ENCODE results near the gene C12orf57. TPM values are rescaled to one million over a fixed set of nuclear protein-coding genes. Genes with fewer than 3 reads are reported as not detected.
"Not testable (repeated sequence)": the region's sequence is repeated elsewhere in the genome, so short reads cannot be mapped to it uniquely, and the experiment has no call there.

The C12orf57 gene, protein sequence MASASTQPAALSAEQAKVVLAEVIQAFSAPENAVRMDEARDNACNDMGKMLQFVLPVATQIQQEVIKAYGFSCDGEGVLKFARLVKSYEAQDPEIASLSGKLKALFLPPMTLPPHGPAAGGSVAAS
- total RNA-seq: 68.2 and 84.6 TPM in 2 replicates

DNA sequence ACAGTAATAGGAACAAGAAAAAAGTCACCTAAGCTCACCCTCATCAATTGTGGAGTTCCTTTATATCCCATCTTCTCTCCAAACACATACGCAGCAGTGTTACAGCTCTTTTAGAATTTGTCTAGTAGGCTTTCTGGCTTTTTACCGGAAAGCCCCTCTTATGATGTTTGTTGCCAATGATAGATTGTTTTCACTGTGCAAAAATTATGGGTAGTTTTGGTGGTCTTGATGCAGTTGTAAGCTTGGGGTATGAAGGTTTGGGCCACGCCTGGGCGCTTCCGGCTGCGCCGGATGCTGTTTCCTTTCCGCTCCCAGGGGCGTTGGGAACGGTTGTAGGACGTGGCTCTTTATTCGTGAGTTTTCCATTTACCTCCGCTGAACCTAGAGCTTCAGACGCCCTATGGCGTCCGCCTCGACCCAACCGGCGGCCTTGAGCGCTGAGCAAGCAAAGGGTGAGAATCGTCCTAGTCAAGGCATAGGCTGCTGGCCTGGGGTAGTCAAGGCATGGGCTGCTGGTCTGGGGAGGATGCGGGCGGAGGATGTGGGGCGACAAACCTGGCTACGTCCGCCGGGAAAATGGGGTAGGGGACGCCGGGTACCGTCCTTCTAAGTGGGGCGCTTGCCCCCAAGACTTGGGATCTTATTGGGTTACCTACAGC lies at the start of gene C12orf57, which contains the start of gene RNU7-1:
Gene C12orf57, plus strand, starts transcription at position 301 of the 659 bp plus-strand sequence. Its CDS starts 100 bp downstream, at position 401.
Gene RNU7-1, plus strand, starts transcription at position 95 of the 659 bp plus-strand sequence.
- DNase-seq (ENCODE audit: low read depth, low spot score): peak; percentile 49

DNA sequence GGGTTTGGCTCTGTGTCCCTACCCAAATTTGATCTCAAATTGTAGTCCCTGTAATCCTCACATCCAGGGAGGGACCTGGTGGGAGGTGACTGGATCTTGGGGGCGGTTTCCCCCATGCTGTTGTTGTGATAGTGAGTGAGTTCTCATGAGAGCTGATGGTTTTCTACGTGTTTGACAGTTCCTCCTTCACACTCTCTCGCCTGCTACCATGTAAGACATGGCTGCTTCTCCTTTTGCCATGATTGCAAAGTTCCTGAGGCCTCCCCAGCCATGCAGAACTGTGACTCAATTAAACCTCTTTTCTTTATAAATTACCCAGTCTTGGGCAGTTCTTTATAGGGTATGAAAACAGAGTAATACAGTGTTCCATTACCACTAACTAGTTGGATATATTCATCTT lies 49.5 kb upstream of the C12orf57 start:
- no peak for DNase-seq (ENCODE audit: low read depth, low spot score)

DNA sequence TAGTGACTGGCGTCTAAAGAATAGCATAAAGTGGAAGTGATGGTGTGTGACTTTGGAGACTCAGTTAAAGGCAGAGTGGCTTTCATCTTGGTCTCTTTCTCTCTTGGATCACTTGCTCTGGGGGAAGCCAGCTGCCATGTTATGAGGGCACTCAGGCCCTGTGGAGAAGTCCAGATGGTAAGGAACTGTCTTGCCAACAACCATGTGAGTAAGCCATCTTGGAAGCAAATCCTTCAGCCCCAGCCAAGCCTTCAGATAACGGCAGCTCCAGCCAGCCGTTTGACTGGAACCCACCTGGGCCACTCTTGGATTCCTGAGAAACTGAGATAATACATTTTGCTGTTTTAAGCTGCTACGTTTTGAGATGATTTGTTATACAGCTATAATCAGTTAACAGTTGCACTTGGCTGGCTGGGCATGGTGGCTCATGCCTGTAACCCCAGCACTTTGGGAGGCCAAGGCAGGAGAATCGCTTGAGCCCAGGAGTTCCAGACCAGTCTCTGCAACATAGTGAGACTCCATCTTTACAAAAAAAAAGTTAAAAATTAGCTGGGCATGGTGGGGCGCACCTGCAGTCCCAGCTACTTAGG lies 46.9 kb upstream of the C12orf57 start:
- DNase-seq (ENCODE audit: low read depth, low spot score): no peak

DNA sequence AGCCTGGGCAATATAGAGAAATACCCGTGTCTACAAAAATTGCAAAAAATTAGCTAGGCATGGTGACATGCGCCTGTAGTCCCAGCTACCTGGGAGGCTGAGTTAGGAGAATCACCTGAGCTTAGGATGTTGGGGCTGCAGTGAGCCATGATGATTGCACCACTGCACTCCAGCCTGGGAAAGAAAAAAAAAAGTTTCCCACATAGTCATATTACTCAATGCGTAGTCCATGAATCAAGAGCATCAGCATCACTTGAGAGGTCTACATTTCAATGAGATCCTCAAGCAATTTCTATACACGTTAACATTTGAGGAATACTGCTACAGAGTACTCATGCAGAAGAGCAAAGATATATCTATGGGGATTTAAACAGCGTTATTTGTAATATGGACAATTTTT lies 44.4 kb upstream of the C12orf57 start:
- no peak for DNase-seq (ENCODE audit: low read depth, low spot score)

DNA sequence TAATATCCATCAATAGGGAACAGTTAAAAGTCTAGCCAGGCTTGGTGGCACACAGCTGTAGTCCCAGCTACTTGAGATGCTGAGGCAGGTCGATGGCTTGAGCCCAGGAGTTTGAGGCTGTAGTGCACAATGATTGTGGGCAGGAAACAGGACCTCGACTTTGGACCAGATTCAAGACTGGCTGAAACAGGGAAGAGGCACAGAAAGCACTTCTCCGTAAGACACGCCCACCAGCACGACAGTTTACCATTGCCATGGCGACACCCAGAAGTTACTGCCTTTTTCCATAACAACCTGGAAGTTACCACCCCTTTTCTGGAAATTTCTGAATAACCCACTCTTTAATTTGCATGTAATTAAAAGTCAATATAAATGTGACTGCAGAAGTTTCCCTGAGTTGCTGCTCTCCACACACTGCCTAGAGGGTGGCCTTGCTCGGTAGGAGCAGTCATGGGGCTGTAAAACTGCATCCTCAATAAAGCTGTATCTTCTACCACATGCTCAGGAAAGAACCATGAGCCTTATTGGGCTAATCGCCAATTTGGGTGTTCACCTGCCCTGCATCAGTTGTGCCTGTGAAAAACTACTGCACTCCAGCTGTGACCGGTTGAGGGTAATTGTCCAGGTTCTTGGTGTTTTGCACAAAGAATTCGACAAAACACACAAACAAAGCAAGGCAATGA lies 43.8 kb upstream of the C12orf57 start:
- peak; percentile 51 for DNase-seq (ENCODE audit: low read depth, low spot score)

DNA sequence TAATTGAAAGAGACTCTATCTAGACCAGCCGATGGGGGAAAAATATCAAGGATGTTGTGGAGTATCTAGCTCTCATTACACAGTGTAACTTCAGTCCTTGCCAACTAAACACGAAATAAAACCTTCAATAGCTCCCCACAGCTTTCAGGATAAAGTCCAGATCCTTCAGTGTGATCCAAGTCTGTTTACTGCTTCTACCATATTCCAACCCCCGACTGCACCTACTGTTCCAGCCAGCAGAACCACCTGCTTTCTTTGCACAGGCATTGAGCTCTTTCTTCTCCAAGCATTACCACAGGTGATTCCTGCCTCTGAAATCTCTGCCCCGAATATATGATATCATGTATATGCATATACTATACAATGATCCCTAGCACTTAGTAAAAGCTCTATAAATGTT lies 41.4 kb upstream of the C12orf57 start:
- DNase-seq (ENCODE audit: low read depth, low spot score): no peak

DNA sequence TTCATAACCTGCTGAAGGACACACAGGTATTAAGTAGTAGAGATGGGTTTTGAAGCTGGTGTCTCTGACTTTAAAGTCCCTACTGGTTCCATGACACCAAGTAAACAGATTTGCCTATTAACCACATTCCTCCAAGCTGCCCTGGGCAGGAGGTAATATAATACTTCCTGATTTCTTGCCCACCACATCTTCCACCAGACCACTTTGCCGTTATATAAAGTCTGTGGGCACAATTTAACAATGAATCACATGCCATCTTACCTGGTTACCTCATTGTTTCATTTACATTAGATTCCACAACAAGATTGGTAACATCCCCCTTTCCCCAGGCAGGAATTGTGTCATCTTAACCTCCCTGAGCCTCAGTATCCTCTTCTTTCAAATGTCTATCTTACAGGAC lies 40.1 kb upstream of the C12orf57 start:
- no peak for DNase-seq (ENCODE audit: low read depth, low spot score)

DNA sequence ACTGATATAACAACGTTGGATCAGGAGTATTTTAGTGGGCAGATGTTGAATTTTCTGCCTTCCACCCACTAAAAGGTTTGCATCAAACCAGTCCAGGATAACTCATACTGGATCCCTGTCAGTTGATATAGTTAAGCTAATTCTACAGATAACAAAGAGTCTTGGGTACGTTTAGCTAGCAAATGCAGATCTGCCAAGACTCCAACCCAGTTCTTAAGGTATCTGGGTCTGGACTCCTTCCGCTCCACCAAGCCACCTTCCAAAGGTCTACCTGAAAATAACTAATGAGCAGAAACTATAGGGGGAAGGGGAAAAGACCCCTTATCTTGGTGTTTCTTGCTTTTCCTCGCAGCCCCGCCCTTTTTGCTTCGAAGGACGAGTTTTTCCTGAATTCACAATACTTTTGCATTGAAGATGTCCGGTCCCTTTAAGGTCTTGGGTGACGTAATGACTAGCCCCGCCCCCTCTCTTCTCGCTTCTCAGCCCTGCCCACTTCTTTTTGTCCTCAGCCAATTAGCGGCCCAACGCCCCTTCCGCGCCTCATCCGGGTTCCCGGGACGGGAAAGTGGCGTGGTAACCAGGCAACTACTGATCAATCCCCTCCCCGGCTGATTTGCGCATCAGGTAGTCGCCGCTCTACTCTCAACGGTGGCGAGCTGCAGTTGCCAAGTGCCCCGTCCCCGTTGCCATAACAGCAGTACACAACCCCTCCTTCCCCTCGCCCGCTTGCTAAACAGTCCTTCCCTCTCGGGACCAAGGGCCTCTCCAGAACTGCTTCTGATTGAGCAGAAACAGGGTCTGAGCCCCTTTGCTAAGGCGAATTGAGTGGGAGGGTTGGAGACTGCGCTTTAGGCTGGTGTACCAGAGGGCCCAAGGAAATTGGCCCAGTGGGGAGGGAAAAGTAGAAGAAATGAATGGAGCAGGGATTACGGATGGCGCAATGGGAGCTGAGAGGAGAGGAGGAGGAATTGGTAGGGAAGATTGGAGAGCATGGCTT lies 39.2 kb upstream of the C12orf57 start, which contains the start of gene LRRC23:
Gene LRRC23, plus strand, starts transcription at position 543 of the 997 bp plus-strand sequence. CDS start 812 bp downstream, outside the sequence.
- peak; percentile 86 for DNase-seq (ENCODE audit: low read depth, low spot score)

DNA sequence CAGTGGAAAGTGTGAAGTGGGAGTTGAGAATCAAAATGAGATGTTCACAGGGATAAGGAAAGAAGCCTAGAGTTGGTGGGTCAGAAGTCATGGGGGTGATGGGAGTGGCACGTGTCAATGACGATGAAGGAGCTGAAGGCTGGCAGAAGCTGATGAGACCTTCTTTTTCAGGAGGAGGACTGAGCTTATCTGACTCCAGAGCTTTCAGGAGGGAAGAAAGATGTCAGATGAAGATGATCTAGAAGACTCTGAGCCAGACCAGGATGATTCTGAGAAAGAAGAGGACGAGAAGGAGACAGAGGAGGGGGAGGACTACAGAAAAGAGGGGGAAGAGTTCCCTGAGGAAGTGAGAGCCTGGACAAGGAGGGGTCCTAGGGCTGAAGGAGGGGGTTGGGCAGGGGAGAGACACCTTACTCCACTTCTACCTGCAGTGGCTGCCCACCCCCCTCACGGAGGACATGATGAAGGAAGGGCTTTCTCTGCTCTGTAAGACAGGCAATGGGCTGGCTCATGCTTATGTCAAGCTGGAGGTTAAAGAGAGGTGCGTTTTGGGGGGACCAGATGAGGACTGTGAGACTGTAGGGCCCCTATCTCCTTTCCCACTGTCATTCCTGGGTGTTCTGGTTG lies 38.3 kb upstream of the C12orf57 start:
- no peak for DNase-seq (ENCODE audit: low read depth, low spot score)

DNA sequence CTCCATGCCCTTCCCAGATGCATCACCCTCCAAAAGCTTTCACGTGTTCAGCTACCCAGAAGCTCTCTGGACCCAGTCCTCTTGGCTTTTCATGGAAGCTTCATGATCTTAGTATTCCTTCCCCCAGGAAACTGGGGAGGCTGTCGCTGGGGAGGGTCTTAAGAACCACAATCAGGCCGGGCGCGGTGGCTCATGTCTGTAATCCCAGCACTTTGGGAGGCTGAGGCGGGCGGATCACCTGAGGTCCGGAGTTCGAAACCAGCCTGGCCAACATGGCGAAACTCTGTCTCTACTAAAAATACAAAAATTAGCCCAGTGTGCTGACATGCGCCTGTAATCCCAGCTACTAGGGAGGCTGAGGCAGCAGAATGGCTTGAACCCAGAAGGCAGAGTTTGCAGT lies 35.7 kb upstream of the C12orf57 start:
- DNase-seq (ENCODE audit: low read depth, low spot score): not testable (repeated sequence)

DNA sequence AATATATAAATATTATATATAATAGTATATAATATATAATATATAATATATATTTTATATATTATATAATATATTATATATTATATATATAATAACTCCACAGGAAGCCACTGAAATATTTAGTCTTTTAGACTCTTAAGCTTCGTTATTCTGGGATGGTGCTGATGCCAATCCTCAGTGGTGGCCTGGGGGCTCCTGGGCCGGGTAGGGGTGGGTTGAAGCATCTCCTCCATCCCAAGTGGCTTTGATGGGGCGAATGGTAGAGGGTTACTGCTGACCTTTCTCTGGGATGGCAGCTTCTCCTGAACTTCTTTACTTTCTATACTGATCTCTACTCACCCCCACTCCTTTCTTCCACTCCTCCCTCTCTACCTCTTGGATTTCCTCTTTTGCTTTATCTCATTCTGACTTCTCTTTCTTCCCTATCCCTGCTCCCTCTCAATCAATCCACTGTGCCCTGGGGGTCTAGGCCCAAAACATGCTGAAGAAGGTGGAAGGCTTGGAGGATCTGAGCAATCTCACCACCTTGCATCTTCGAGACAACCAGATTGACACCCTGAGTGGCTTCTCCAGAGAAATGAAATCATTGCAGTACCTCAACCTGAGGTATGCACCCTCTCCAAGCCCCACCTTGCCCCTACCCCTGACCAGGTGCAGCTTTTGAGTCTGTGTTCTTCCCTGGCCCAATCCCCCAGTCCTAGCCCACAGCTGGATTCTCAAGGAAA lies 34.2 kb upstream of the C12orf57 start:
- DNase-seq (ENCODE audit: low read depth, low spot score): no peak

DNA sequence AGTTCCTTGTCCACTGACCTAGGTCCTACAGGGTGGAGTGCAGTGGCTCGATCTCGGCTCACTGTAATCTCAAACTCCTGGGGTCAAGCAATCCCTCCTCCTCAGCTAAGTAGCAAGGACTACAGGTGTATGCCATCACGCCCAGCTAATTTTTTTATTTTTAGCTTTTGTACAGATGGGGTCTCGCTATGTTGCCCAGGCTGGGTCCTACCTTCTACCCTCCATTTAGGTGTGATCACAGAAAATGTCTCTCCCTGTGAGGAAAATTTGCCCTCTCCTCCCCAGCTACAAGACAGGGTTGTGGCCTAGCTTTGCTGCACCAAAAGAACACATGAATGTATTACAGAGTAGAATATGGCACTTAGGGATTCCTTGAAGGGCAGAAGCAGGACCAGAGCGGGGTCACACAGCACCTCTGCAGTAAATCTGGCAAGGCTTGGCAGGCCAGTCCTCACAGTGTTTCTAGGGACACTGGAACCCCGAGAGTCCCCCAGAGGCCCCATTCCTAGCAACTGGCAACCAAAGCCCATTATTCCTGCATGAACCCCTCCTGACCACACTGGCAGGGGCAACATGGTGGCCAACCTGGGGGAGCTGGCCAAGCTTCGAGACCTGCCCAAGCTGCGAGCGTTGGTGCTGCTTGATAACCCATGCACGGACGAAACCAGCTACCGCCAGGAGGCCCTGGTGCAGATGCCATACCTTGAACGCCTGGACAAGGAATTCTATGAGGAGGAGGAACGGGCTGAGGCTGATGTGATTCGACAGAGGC lies 31.5 kb upstream of the C12orf57 start:
- DNase-seq (ENCODE audit: low read depth, low spot score): no peak

DNA sequence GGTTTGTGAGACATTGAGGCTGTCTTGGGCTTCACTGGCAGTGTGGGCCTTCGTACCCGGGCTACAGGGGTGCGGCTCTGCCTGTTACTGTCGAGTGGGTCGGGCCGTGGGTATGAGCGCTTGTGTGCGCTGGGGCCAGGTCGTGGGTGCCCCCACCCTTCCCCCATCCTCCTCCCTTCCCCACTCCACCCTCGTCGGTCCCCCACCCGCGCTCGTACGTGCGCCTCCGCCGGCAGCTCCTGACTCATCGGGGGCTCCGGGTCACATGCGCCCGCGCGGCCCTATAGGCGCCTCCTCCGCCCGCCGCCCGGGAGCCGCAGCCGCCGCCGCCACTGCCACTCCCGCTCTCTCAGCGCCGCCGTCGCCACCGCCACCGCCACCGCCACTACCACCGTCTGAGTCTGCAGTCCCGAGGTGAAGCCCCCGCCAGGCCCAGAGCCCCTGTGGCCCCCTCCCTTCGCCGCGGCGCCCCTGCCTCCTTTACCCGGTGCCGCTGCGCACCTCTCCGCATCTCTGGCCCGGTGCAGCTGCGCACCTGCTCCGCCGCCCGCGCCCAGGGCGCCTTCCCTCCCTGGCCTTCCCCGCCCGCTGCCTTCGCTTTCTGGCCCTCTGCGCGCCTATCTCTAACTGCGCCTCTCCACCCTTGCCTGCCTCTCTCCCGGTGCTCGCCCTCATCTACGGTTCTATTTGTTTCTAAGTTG lies 29.4 kb upstream of the C12orf57 start, which contains the start of gene ENO2:
Gene ENO2, plus strand, starts transcription at position 335 of the 701 bp plus-strand sequence. CDS start 1,253 bp downstream, outside the sequence.
- no peak for DNase-seq (ENCODE audit: low read depth, low spot score)

DNA sequence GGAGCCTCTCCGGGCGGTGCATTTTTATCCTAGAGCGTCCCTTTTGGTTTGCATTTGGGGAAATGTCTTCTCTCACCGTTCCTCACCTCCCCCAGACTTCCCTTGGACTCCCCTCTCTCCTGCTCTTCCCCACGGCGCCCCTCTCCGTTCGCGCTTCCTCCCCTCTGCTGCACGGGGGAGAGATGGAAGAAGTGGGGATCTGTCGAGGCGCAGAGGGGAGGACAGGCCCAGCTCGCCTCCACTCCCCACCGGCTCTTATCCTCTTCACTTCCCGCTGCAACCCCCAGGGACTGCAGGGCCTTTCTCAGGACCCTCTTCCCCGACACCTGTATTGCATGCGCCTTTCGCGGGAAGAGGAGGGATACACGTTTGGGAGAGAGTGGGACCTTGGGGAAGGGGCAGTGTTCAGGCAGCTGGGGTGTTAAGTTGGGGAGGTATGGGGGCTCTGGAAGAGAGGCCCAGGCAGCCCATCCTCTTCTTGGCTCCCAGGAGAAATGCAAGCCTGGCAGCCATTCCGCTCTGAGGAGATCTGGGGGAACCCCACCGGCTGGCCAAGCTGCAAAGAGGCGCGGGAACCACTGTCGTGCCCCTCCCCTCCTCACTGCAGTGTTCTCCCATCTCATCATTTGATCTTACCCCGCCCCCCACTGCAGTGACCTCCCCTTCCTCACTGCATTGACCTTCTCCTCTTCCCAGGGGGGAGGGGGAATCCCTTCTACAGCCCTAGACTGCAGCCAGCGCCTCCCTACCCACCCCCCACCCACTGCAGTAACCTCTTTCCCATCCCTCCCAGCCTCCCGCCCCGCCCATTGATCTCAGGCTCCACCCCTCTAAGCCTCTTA lies 28.7 kb upstream of the C12orf57 start:
- no peak for DNase-seq (ENCODE audit: low read depth, low spot score)

DNA sequence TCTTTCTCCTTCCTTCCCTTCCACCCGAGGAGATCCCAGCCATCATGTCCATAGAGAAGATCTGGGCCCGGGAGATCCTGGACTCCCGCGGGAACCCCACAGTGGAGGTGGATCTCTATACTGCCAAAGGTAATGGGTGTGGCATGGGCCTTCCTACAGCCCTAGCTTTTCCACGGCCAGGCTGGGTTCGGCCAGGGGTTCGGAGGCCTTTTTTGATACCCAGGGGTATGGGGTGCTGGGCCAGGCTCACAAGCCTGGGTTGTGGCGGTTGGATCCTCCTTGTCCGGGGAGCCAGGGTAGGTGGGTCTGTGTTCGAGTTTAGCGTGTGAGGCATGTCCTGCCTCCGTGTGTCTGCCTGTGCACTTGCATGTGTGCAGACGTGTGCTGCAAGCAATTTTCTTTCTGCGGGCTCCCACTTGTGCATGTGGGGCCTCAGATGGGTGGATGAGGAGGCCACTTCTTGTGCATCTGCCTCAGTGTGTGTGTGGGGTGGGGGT lies 28.0 kb upstream of the C12orf57 start:
- no peak for DNase-seq (ENCODE audit: low read depth, low spot score)

DNA sequence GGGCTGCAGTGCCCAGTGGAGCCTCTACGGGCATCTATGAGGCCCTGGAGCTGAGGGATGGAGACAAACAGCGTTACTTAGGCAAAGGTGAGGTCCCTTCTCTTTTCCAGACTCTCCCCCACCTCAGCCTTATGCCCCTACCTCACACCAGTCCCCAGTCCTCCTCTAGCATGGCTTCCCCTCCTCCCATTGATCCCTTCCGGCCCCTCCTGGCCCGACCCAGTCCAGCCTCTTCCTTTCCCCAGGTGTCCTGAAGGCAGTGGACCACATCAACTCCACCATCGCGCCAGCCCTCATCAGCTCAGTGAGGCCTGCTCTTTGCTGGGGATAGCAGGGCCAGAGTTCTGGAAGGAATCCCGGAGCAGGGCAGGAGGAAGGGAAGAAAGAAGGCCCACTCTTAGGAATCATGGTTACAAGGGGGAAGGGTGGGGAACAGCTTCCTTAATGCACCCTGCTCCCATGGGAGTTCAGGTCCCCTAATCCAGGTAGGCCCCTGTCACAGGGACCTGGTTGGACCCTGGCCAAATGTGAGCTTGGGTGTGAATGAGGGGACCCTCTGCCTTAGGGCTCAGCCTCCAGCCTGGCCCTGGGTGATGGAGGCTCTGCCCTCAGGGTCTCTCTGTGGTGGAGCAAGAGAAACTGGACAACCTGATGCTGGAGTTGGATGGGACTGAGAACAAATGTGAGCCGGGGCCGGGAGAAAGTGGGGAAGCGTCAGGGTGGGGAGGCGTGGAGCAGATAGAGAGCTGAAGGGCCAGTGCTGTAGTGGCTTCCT lies 27.2 kb upstream of the C12orf57 start:
- DNase-seq (ENCODE audit: low read depth, low spot score): no peak

Data from pulmonary artery endothelial cell (primary cell).